K562 (cell line): ENCODE results near the gene LRP1-AS. TPM values are rescaled to one million over a fixed set of nuclear protein-coding genes. Genes with fewer than 3 reads are reported as not detected.

Experiments
- ELF4 ChIP-seq: fragments of 450-650 bp; formaldehyde crosslinking; IDR thresholded peaks from 2 replicates; pipeline ENCODE4 v1.4.0; 2022; ENCODE audit warnings: missing genetic modification characterization
- EP300 ChIP-seq: IDR thresholded peaks from 2 replicates; pipeline ENCODE4 v1.6.1; 2012; ENCODE audit warnings: low read length, improper control_type of control experiment
- EP400 ChIP-seq: fragments of 450-650 bp; IDR thresholded peaks from 2 replicates; pipeline ENCODE4 v1.6.1; 2017; ENCODE audit warnings: antibody characterized with exemption, mild to moderate bottlenecking, moderate library complexity
- FOXK2 ChIP-seq, 2 experiments: fragments of 450-650 bp; IDR thresholded peaks in 1 of 2; conservative IDR thresholded peaks in 1 of 2; 2 replicates each; pipeline ENCODE4 v1.6.1; 2016; ENCODE audit warnings: low read depth in 2 of 2, mild to moderate bottlenecking in 1 of 2
- HLTF ChIP-seq: fragments of 450-650 bp; IDR thresholded peaks from 2 replicates; pipeline ENCODE4 v1.6.1; 2016
- HMG20A ChIP-seq: fragments of 450-650 bp; formaldehyde crosslinking; conservative IDR thresholded peaks from 2 replicates; pipeline ENCODE4 v1.4.0; 2020; ENCODE audit warnings: mild to moderate bottlenecking, mixed read lengths
- MEIS2 ChIP-seq: fragments of 450-650 bp; IDR thresholded peaks from 2 replicates; pipeline ENCODE4 v1.6.1; 2014; ENCODE audit warnings: mild to moderate bottlenecking; ENCODE audit not compliant: partially characterized antibody
- NCOA4 ChIP-seq: fragments of 450-650 bp; IDR thresholded peaks from 2 replicates; pipeline ENCODE4 v1.6.1; 2018; ENCODE audit warnings: mild to moderate bottlenecking; ENCODE audit not compliant: partially characterized antibody
- POLR3A ChIP-seq: IDR thresholded peaks from 2 replicates; pipeline ENCODE4 v1.6.1; 2011; ENCODE audit warnings: borderline replicate concordance, mild to moderate bottlenecking, moderate library complexity; ENCODE audit not compliant: insufficient read length, insufficient read depth; ENCODE audit errors: extremely low read depth
- RAD51 ChIP-seq: fragments of 450-650 bp; IDR thresholded peaks from 2 replicates; pipeline ENCODE4 v1.7.1; 2016; ENCODE audit warnings: low read depth, mild to moderate bottlenecking, borderline replicate concordance
- RFX1 ChIP-seq: fragments of 450-650 bp; IDR thresholded peaks from 2 replicates; pipeline ENCODE4 v1.6.1; 2016; ENCODE audit warnings: mild to moderate bottlenecking, moderate library complexity
- SAFB ChIP-seq: fragments of 200-400 bp; formaldehyde crosslinking; IDR thresholded peaks from 2 replicates; pipeline ENCODE4 v1.6.1; 2017; ENCODE audit warnings: low read depth, low read length, borderline replicate concordance
- SMC3 ChIP-seq: conservative IDR thresholded peaks from 2 replicates; pipeline ENCODE4 v1.6.1; 2011; ENCODE audit warnings: low read depth, low read length, improper control_type of control experiment; ENCODE audit not compliant: insufficient read depth
- SPI1 ChIP-seq: IDR thresholded peaks from 2 replicates; pipeline ENCODE4 v1.6.1; 2011; ENCODE audit warnings: low read depth, low read length, control low read depth, borderline replicate concordance
- STAT5A ChIP-seq: IDR thresholded peaks from 2 replicates; pipeline ENCODE4 v1.6.1; 2012; ENCODE audit warnings: low read length, inconsistent platforms, borderline replicate concordance
- TGIF2 ChIP-seq: sonication (generic); formaldehyde crosslinking; IDR thresholded peaks from 2 replicates; pipeline ENCODE4 v1.8.1; 2022; ENCODE audit warnings: mild to moderate bottlenecking, missing genetic modification reagents, moderate library complexity
- YY1 ChIP-seq, 3 experiments: IDR thresholded peaks; 2 replicates each; pipeline ENCODE4 v1.6.1; 2011; ENCODE audit warnings: low read length in 2 of 3, mild to moderate bottlenecking in 2 of 3, moderate library complexity in 2 of 3, borderline replicate concordance in 1 of 3, control low read depth in 1 of 3, low read depth in 1 of 3; ENCODE audit not compliant: insufficient read depth in 3 of 3, insufficient replicate concordance in 2 of 3, control insufficient read depth in 1 of 3, insufficient read length in 1 of 3; ENCODE audit errors: extremely low read depth in 1 of 3
- ZC3H11A ChIP-seq: IDR thresholded peaks from 2 replicates; pipeline ENCODE4 v1.6.1; 2012; ENCODE audit warnings: low read depth, low read length, improper control_type of control experiment
- ZC3H8 ChIP-seq: fragments of 450-650 bp; IDR thresholded peaks from 2 replicates; pipeline ENCODE4 v1.6.1; 2017
- ZNF165 ChIP-seq: fragments of 250-450 bp; sonication (Bioruptor Pico); IDR thresholded peaks from 2 replicates; pipeline ENCODE4 v1.4.0; 2020; ENCODE audit warnings: borderline replicate concordance
- ZNF586 ChIP-seq: fragments of 450-650 bp; formaldehyde crosslinking; conservative IDR thresholded peaks from 2 replicates; pipeline ENCODE4 v1.4.0; 2020; ENCODE audit warnings: mild to moderate bottlenecking, moderate library complexity
- ZNF830 ChIP-seq: fragments of 250-450 bp; sonication (Bioruptor Pico); IDR thresholded peaks from 2 replicates; pipeline ENCODE4 v1.5.0; 2021; ENCODE audit warnings: mild to moderate bottlenecking
- polyA plus RNA-seq, 8 experiments: library from polyadenylated mRNA; depleted of rRNA in 4 of 8; stranded (reverse) in 5 of 8; unstranded in 3 of 8; fragments of >200 nt; fragmentation: Nextera tagmentation in 2 of 8; fragmentation: Illumina TruSeq in 1 of 8; extraction: Ambion mirVana in 2 of 8; extraction: Trizol in 1 of 8; gene quantifications; 2 replicates each; pipeline versions ENCODE4 v1.2.1 to v1.2.3, GENCODE V29; 2011 to 2014; ENCODE audit warnings: inconsistent platforms in 1 of 8, missing spikeins in 1 of 8
- total RNA-seq, 7 experiments: library from RNA; depleted of rRNA in 6 of 7; stranded (reverse); fragments of >200 nt in 6 of 7; fragmentation: Illumina TruSeq in 2 of 7; extraction: Trizol in 2 of 7; gene quantifications; 2 replicates each; pipeline versions ENCODE4 v1.2.1 to v1.2.3, GENCODE V29; 2011 to 2021; ENCODE audit warnings: low replicate concordance in 1 of 7
- TF ChIP-seq, protein P1 (sequence below): conservative IDR thresholded peaks from 2 replicates; pipeline ENCODE4 v1.6.1; 2011; ENCODE audit warnings: low read depth, mild to moderate bottlenecking, low read length; ENCODE audit not compliant: control insufficient read depth
- TF ChIP-seq, protein P2 (sequence below): sonication (generic); formaldehyde crosslinking; IDR thresholded peaks from 2 replicates; pipeline ENCODE4 v1.8.0; 2022; ENCODE audit warnings: mild to moderate bottlenecking, missing genetic modification reagents
- TF ChIP-seq, protein P3 (sequence below): fragments of 450-650 bp; formaldehyde crosslinking; IDR thresholded peaks from 2 replicates; pipeline ENCODE4 v1.4.0; 2020; ENCODE audit warnings: mild to moderate bottlenecking, mixed read lengths

The LRP1-AS gene
- total and polyA plus RNA-seq, 9 of the 15 experiments (the other 6 are each of a cell fraction or from before 2014, with no cell fraction given): not detected

DNA sequence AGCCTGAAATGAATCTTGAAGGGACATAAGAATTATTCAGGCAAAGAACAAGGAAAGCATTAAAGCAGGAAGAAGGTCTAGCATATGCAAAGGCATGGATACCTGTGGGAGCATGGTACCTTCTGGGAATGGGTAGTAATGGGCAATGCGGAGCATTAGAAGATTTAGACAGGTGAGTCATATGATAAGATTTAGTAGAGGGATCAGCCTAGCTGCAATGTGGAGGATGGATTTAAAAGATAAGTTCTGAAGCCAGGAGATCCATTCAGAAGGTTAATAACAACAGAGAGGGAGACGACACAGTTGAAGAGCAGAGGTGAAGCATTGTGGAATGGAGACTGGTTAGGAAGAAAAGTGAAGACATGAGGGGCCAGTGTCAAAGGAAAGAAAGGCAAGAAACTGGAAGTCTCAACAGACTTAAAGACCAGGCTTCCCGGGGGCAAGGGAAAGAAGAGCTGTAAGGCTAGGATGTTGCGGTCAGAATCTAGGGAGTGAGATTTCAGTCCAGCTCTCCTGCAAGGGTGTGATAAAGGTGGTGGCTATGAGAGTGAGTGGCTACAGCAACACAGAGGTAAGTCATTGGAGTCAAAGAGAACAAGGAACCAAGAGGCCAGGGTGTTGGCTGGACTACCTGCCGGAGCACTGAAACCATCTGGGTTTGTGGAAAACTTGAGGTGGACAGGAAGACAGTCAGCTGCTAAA lies 30.7 kb downstream of the LRP1-AS start (continued):
- TF ChIP-seq YY1 (IDR thresholded peaks at IDR 0.05; ENCODE audit: borderline replicate concordance in 1 of 3, control insufficient read depth in 1 of 3, extremely low read depth in 1 of 3, insufficient read depth in 3 of 3, insufficient read length in 1 of 3, insufficient replicate concordance in 2 of 3, low read depth in 1 of 3, low read length in 2 of 3) (no peak), ZNF165 (CRISPR knock-in tag) (no peak), FOXK2 (conservative IDR thresholded peaks at IDR 0.05 in 1 of 2, IDR thresholded peaks at IDR 0.05 in 1 of 2; ENCODE audit: low read depth in 2 of 2) (no peak), HMG20A (CRISPR knock-in tag) (no peak), SPI1 (no peak), ZC3H8 (no peak), ZNF830 (CRISPR knock-in tag) (no peak), SAFB (no peak), HLTF (no peak), EP400 (no peak), POLR3A (no peak), RFX1 (no peak), SMC3 (no peak), ELF4 (CRISPR knock-in tag) (no peak), RAD51 (no peak), NCOA4 (no peak), TGIF2 (CRISPR knock-in tag) (no peak), EP300 (peak; percentile 32; the same call in 1 of the 2 replicates), ZNF586 (CRISPR knock-in tag) (no peak), STAT5A (no peak), MEIS2 (peak; percentile 71), ZC3H11A (no peak)
- TF ChIP-seq, protein P1, sequence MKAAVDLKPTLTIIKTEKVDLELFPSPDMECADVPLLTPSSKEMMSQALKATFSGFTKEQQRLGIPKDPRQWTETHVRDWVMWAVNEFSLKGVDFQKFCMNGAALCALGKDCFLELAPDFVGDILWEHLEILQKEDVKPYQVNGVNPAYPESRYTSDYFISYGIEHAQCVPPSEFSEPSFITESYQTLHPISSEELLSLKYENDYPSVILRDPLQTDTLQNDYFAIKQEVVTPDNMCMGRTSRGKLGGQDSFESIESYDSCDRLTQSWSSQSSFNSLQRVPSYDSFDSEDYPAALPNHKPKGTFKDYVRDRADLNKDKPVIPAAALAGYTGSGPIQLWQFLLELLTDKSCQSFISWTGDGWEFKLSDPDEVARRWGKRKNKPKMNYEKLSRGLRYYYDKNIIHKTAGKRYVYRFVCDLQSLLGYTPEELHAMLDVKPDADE: no peak
- TF ChIP-seq, protein P2, sequence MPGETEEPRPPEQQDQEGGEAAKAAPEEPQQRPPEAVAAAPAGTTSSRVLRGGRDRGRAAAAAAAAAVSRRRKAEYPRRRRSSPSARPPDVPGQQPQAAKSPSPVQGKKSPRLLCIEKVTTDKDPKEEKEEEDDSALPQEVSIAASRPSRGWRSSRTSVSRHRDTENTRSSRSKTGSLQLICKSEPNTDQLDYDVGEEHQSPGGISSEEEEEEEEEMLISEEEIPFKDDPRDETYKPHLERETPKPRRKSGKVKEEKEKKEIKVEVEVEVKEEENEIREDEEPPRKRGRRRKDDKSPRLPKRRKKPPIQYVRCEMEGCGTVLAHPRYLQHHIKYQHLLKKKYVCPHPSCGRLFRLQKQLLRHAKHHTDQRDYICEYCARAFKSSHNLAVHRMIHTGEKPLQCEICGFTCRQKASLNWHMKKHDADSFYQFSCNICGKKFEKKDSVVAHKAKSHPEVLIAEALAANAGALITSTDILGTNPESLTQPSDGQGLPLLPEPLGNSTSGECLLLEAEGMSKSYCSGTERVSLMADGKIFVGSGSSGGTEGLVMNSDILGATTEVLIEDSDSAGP (CRISPR knock-in tag): no peak
- TF ChIP-seq, protein P3, sequence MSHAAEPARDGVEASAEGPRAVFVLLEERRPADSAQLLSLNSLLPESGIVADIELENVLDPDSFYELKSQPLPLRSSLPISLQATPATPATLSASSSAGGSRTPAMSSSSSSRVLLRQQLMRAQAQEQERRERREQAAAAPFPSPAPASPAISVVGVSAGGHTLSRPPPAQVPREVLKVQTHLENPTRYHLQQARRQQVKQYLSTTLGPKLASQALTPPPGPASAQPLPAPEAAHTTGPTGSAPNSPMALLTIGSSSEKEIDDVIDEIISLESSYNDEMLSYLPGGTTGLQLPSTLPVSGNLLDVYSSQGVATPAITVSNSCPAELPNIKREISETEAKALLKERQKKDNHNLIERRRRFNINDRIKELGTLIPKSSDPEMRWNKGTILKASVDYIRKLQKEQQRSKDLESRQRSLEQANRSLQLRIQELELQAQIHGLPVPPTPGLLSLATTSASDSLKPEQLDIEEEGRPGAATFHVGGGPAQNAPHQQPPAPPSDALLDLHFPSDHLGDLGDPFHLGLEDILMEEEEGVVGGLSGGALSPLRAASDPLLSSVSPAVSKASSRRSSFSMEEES (CRISPR knock-in tag): no peak
